MM.1S (cell line): ENCODE results near the gene GAL.

Experiments
- CTCF ChIP-seq: fragments of 300-600 bp; sonication (generic); IDR thresholded peaks from 2 replicates; pipeline ENCODE4 v1.5.1; 2016; ENCODE audit warnings: antibody characterized with exemption, low read length, mixed read lengths
- EZH2 ChIP-seq: fragments of 300-600 bp; sonication (generic); optimal IDR thresholded peaks from 2 replicates; pipeline ENCODE3; 2017; ENCODE audit warnings: low read depth, mild to moderate bottlenecking, antibody characterized with exemption, low read length, mixed read lengths
- EZH2phosphoT487 ChIP-seq: fragments of 300-600 bp; sonication (generic); IDR thresholded peaks from 2 replicates; pipeline ENCODE4 v1.6.1; 2018; ENCODE audit warnings: antibody characterized with exemption, low read length

- TF ChIP-seq EZH2 (no peak), CTCF (no peak), EZH2phosphoT487 (no peak)
Observed at GRCh38 chr11:68735125-68735524, 50.8 kb downstream of the GAL start.
